ENCODE data around the gene LGALS9. TPM values are rescaled to one million over a fixed set of nuclear protein-coding genes. Genes with fewer than 3 reads are reported as not detected.

Gene LGALS9
- total and polyA plus RNA-seq, 9 donors, result 9.0 to 62.8 (median 23.3) TPM

GRCh38 chr17:27621942-27622559 is 8.9 kb upstream of the LGALS9 start:
- H3K9me3 ChIP-seq, result no peaks in the 10 kb centered on the region
- no peaks in the 10 kb centered on the region for H3K27me3 ChIP-seq
- no peak overlapping the region for H3K4me3 ChIP-seq
- intact Hi-C loops (cut with DNase I), result no loop called here
- no peaks in the 10 kb centered on the region for H3K4me1 ChIP-seq (ENCODE audit: insufficient read depth)
- TF ChIP-seq EP300 (IDR thresholded peaks at IDR 0.05) (no peak), POLR2A (IDR thresholded peaks at IDR 0.05) (no peak), CTCF (IDR thresholded peaks at IDR 0.05) (no peak)
- H3K36me3 ChIP-seq, result no peaks in the 10 kb centered on the region
- H3K27ac ChIP-seq, result no peak overlapping the region
- 84 to 88% (median 84%) methylated on average over 10 of the region's 10 CpGs for WGBS, 3 donors
- no peak for DNase-seq

GRCh38 chr17:27622986-27623385 is 8.0 kb upstream of the LGALS9 start:
- Histone ChIP-seq H3K27ac (no peak overlapping the region), H3K9me3 (no peaks in the 10 kb centered on the region), H3K27me3 (no peaks in the 10 kb centered on the region), H3K4me1 (ENCODE audit: insufficient read depth) (no peaks in the 10 kb centered on the region), H3K36me3 (no peaks in the 10 kb centered on the region), H3K4me3 (no peak overlapping the region)
- TF ChIP-seq CTCF (IDR thresholded peaks at IDR 0.05) (no peak), EP300 (IDR thresholded peaks at IDR 0.05) (no peak), POLR2A (IDR thresholded peaks at IDR 0.05) (no peak)
- no peak for DNase-seq
- 69 to 92% (median 87%) methylated on average over 4 of the region's 4 CpGs for WGBS, 3 donors
- intact Hi-C loops (cut with DNase I), result no loop called here

GRCh38 chr17:27623614-27624013 is 7.4 kb upstream of the LGALS9 start:
- no peaks in the 10 kb centered on the region for H3K27me3 ChIP-seq
- DNase-seq, result no peak
- no peaks in the 10 kb centered on the region for H3K9me3 ChIP-seq
- intact Hi-C loops (cut with DNase I), result no loop called here
- no peaks in the 10 kb centered on the region for H3K4me1 ChIP-seq (ENCODE audit: insufficient read depth)
- TF ChIP-seq CTCF (IDR thresholded peaks at IDR 0.05) (no peak), EP300 (IDR thresholded peaks at IDR 0.05) (no peak), POLR2A (IDR thresholded peaks at IDR 0.05) (no peak)
- H3K4me3 ChIP-seq, result no peak overlapping the region
- H3K36me3 ChIP-seq, result no peaks in the 10 kb centered on the region
- no peak overlapping the region for H3K27ac ChIP-seq
- WGBS, 3 donors, result 81 to 91% (median 89%) methylated on average over 6 of the region's 6 CpGs

GRCh38 chr17:27624539-27624938 is 6.4 kb upstream of the LGALS9 start:
- Histone ChIP-seq H3K9me3 (no peaks in the 10 kb centered on the region), H3K4me3 (no peak overlapping the region), H3K27me3 (no peaks in the 10 kb centered on the region), H3K36me3 (no peaks in the 10 kb centered on the region), H3K27ac (no peak overlapping the region), H3K4me1 (ENCODE audit: insufficient read depth) (no peaks in the 10 kb centered on the region)
- no peak for TF ChIP-seq EP300 (IDR thresholded peaks at IDR 0.05)
- TF ChIP-seq CTCF (IDR thresholded peaks at IDR 0.05), result no peak
- no peak for TF ChIP-seq POLR2A (IDR thresholded peaks at IDR 0.05)
- WGBS, 3 donors, result 66 to 86% (median 81%) methylated on average over 3 of the region's 3 CpGs
- intact Hi-C loops (cut with DNase I), result no loop called here
- DNase-seq, result no peak
